ENCODE results near the gene OR51T1.

DNA sequence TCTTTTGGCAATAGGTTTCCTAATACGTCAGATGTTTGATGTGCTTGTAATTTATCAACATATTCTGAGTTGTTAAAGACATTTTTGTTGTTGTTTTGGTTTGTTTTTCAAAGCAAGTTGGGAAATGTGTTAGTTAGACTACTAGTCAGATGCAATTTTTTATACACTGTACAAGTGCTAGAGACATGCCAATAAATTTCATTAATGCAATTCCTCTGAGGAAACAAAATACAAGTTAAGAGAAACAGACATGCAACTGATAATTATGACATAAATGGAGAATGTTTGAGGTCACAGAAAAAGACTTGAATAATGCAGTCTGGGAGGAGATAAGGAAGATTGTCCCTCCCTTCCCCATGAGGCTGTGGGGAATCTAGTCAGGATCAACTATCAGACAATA, 5.9 kb downstream of the OR51T1 start:
- TF ChIP-seq, protein P1, sequence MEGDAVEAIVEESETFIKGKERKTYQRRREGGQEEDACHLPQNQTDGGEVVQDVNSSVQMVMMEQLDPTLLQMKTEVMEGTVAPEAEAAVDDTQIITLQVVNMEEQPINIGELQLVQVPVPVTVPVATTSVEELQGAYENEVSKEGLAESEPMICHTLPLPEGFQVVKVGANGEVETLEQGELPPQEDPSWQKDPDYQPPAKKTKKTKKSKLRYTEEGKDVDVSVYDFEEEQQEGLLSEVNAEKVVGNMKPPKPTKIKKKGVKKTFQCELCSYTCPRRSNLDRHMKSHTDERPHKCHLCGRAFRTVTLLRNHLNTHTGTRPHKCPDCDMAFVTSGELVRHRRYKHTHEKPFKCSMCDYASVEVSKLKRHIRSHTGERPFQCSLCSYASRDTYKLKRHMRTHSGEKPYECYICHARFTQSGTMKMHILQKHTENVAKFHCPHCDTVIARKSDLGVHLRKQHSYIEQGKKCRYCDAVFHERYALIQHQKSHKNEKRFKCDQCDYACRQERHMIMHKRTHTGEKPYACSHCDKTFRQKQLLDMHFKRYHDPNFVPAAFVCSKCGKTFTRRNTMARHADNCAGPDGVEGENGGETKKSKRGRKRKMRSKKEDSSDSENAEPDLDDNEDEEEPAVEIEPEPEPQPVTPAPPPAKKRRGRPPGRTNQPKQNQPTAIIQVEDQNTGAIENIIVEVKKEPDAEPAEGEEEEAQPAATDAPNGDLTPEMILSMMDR (IDR thresholded peaks at IDR 0.05; ENCODE audit: insufficient read depth, low read length): no peak
- no peak for TF ChIP-seq POLR2AphosphoS5 (IDR thresholded peaks at IDR 0.05; ENCODE audit: low read depth)
- TF ChIP-seq, protein P2, sequence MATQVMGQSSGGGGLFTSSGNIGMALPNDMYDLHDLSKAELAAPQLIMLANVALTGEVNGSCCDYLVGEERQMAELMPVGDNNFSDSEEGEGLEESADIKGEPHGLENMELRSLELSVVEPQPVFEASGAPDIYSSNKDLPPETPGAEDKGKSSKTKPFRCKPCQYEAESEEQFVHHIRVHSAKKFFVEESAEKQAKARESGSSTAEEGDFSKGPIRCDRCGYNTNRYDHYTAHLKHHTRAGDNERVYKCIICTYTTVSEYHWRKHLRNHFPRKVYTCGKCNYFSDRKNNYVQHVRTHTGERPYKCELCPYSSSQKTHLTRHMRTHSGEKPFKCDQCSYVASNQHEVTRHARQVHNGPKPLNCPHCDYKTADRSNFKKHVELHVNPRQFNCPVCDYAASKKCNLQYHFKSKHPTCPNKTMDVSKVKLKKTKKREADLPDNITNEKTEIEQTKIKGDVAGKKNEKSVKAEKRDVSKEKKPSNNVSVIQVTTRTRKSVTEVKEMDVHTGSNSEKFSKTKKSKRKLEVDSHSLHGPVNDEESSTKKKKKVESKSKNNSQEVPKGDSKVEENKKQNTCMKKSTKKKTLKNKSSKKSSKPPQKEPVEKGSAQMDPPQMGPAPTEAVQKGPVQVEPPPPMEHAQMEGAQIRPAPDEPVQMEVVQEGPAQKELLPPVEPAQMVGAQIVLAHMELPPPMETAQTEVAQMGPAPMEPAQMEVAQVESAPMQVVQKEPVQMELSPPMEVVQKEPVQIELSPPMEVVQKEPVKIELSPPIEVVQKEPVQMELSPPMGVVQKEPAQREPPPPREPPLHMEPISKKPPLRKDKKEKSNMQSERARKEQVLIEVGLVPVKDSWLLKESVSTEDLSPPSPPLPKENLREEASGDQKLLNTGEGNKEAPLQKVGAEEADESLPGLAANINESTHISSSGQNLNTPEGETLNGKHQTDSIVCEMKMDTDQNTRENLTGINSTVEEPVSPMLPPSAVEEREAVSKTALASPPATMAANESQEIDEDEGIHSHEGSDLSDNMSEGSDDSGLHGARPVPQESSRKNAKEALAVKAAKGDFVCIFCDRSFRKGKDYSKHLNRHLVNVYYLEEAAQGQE (IDR thresholded peaks at IDR 0.05; ENCODE audit: insufficient replicate concordance, low read depth): no peak
